ENCODE data around the gene VTA1.

DNA sequence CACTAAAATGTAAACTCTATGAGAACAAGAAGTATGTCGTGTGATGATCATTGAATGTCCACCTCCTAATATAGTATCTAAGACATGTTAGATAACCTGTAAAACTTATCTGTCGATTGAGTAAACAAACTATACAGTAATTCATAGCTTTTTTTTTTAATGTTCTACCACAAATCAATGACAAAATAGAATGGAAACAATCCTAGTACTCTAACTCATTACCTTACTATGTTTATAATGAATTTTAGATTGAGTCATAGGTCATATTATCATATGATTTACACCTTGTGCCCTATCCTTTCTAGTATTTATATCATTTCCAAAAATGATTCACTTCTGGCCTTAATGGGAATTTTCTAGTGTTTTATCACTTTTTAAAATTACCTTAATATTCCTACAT lies 6.1 kb downstream of the VTA1 start:
- TF ChIP-seq, protein P1, sequence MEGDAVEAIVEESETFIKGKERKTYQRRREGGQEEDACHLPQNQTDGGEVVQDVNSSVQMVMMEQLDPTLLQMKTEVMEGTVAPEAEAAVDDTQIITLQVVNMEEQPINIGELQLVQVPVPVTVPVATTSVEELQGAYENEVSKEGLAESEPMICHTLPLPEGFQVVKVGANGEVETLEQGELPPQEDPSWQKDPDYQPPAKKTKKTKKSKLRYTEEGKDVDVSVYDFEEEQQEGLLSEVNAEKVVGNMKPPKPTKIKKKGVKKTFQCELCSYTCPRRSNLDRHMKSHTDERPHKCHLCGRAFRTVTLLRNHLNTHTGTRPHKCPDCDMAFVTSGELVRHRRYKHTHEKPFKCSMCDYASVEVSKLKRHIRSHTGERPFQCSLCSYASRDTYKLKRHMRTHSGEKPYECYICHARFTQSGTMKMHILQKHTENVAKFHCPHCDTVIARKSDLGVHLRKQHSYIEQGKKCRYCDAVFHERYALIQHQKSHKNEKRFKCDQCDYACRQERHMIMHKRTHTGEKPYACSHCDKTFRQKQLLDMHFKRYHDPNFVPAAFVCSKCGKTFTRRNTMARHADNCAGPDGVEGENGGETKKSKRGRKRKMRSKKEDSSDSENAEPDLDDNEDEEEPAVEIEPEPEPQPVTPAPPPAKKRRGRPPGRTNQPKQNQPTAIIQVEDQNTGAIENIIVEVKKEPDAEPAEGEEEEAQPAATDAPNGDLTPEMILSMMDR (IDR thresholded peaks at IDR 0.05 in 8 of 11, conservative IDR thresholded peaks at IDR 0.05 in 3 of 11) = no peak
- TF ChIP-seq POLR2A (IDR thresholded peaks at IDR 0.05) = no peak
- no peak for TF ChIP-seq POLR2AphosphoS5 (IDR thresholded peaks at IDR 0.05)
